Myocyte (in vitro differentiated cells): ENCODE data around the gene RALB. TPM values are rescaled to one million over a fixed set of nuclear protein-coding genes. Genes with fewer than 3 reads are reported as not detected.
A peak's percentile ranks its signal among the peaks of the same experiment; 100 is the strongest.

Experiments used
- DNase-seq: peaks from one replicate; pipeline ENCODE4 v3.0.0-alpha.2; 2012; ENCODE audit warnings: low read depth
- polyA plus RNA-seq: library from polyadenylated mRNA; unstranded; fragments of >200 nt; gene quantifications from one replicate; pipeline ENCODE4 v1.2.1, GENCODE V29; 2012; ENCODE audit warnings: missing spikeins
- total RNA-seq: library from RNA; depleted of rRNA; stranded (reverse); fragments of >200 nt; gene quantifications from 2 replicates; pipeline ENCODE4 v1.2.3, GENCODE V29; 2014

RALB gene
- 34.2 and 34.5 TPM in 2 replicates for total RNA-seq
- 41.5 TPM for polyA plus RNA-seq

- DNase-seq = peak; percentile 99
These were observed at the start of gene RALB for GRCh38 chr2:120252225-120253020. TSS of gene RALB (plus strand) at chr2:120252852. CDS start at chr2:120278665, 25,813 bp downstream.

- DNase-seq = no peak
These were observed 49.2 kb upstream of the RALB start for GRCh38 chr2:120203251-120204021.

- DNase-seq = no peak
These were observed 48.6 kb upstream of the RALB start for GRCh38 chr2:120204022-120204405.

GRCh38 chr2:120204417-120204816, 48.2 kb upstream of the RALB start:
- peak; percentile 41 for DNase-seq

GRCh38 chr2:120204945-120205670, 47.5 kb upstream of the RALB start:
- DNase-seq = no peak

GRCh38 chr2:120206022-120206581, 46.5 kb upstream of the RALB start:
- DNase-seq = no peak

- no peak for DNase-seq
These were observed 44.0 kb upstream of the RALB start for GRCh38 chr2:120208381-120209353.

GRCh38 chr2:120209427-120210269, 43.0 kb upstream of the RALB start:
- DNase-seq = no peak

- DNase-seq = no peak
These were observed 42.4 kb upstream of the RALB start for GRCh38 chr2:120210270-120210693.

- peak; percentile 50 for DNase-seq
These were observed 34.5 kb upstream of the RALB start for GRCh38 chr2:120218181-120218580.

GRCh38 chr2:120219291-120219690, 33.4 kb upstream of the RALB start:
- DNase-seq = no peak

- DNase-seq = no peak
These were observed 32.9 kb upstream of the RALB start for GRCh38 chr2:120219766-120220165.

- DNase-seq = no peak
These were observed 31.9 kb upstream of the RALB start for GRCh38 chr2:120220756-120221155.

GRCh38 chr2:120221616-120222015, 31.0 kb upstream of the RALB start:
- DNase-seq = no peak

GRCh38 chr2:120222186-120223033, 30.2 kb upstream of the RALB start:
- DNase-seq = no peak

- DNase-seq = peak; percentile 83
These were observed 29.4 kb upstream of the RALB start, which contains the start of gene TMEM185B for GRCh38 chr2:120223034-120223912. TSS of gene TMEM185B (minus strand) at chr2:120223400. CDS start at chr2:120222976, 424 bp downstream.

GRCh38 chr2:120224256-120224655, 28.4 kb upstream of the RALB start:
- no peak for DNase-seq
